Stimulated activated CD8-positive, alpha-beta memory T cell treated with anti-CD3 and anti-CD28 coated beads, Interleukin-12 subunit alpha, Interleukin-12 subunit beta, amount 100 ng/mL, for 24 hours (primary cell): Measurements from ENCODE around the gene PEMT.
"Not testable (repeated sequence)": the region's sequence is repeated elsewhere in the genome, so short reads cannot be mapped to it uniquely, and the experiment has no call there.

Experiments
- DNase-seq: peaks from one replicate; pipeline ENCODE4 v3.0.0-alpha.2; 2020; ENCODE audit errors: extremely low read depth

Gene PEMT, protein sequence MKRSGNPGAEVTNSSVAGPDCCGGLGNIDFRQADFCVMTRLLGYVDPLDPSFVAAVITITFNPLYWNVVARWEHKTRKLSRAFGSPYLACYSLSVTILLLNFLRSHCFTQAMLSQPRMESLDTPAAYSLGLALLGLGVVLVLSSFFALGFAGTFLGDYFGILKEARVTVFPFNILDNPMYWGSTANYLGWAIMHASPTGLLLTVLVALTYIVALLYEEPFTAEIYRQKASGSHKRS

DNA sequence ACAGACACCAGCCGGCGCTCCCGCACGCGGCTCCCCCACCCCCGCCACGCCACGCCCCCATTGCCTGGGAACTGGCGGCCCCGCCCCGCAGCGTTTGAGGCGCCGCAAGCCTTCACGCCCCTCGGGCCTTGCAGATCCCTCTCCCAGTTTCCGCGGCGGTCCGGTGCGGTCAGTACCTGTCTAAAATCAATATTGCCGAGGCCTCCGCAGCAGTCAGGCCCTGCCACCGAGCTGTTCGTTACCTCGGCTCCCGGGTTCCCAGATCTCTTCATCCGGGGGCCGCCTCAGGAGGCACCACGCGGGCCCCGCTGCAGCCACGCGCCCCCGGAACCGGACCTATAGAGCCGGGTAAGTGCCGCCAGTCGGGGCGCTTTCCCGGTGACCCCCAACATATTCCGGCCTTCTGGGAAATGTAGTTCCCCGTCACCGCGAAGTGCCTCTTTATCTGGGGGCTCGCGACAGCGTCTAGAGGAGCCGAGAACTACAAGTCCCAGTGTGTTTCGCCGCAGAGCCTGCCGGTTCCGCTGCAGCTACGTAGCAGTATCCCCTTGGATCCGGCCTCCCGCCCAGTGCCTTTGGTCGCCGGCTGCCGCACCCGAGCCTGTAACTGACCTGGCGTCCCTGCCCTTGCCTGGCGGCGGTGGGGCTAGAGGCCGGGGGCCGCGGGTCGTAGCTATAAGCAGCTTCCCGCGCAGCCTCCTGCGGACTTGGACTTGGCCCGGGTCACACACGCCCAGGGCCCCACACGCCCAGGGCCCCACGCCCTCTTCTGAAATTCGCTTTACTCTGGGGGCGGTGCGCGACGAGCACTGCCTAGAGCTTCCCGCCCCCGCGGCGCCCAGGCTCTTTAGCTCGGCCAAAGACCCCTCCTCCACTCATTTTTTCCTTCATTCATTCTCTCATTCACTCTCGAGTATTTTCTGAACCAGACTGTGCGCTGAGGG, at the start of gene PEMT:
TSS of gene PEMT (minus strand) at position 354 of the 944 bp plus-strand sequence. CDS start at position 272, 82 bp downstream.
- peak; percentile 80 for DNase-seq

GRCh38 chr17:17639661-17640270, 48.3 kb upstream of the PEMT start:
- DNase-seq: not testable (repeated sequence)

DNA sequence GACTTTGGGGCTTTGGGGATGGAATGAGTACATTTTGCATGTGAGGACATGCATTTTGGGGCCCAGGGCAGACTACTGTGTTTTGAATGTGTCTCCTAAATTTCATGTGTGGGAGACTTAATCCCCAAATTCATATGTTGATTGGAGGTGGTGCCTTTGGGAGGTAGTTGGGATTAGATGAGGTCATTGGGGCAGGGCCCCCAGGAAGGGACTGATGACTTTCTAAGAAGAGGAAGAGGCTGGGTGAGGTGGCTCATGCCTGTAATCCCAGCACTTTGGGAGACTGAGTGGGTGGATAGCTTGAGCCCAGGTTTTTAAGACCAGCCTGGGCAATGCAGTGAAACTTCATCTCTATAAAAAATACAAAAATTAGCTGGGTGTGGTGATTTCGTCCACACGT, 47.0 kb upstream of the PEMT start:
- no peak for DNase-seq

- no peak for DNase-seq
Observed at GRCh38 chr17:17636272-17636885, 44.9 kb upstream of the PEMT start.

- not testable (repeated sequence) for DNase-seq
Observed at GRCh38 chr17:17635537-17636271, 44.2 kb upstream of the PEMT start.

- no peak for DNase-seq
Observed at GRCh38 chr17:17635126-17635525, 43.6 kb upstream of the PEMT start.

GRCh38 chr17:17633310-17633709, 41.8 kb upstream of the PEMT start:
- DNase-seq: no peak

- not testable (repeated sequence) for DNase-seq
Observed at GRCh38 chr17:17632690-17633089, 41.2 kb upstream of the PEMT start.

DNA sequence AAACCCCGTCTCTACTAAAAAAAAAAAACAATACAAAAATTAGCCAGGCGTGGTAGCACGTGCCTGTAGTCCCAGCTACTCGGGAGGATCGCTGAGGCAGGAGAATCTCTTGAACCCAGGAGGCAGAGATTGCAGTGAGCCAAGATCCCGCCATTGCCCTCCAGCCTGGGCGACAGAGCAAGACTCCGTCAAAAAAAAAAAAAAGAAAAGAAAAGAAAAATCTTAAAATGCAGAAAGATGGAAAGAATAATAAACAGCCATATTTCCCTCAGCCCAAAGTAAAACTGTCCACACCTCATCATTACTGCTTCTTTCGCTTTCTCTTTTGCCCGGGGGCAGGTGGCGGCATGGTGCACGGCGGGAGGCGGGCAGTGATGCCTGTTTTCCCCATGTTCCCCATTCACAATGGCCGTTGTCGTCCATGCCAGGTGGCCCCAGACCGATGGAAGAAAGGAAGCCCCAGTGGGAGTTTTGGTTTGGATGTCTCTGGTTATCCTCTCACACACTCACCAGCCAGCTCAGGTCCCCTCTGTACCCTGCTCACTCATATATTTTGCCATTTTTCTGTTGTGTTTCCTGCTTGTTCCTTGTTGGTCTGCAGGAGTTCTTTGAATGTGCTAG, 37.0 kb upstream of the PEMT start:
- no peak for DNase-seq

DNA sequence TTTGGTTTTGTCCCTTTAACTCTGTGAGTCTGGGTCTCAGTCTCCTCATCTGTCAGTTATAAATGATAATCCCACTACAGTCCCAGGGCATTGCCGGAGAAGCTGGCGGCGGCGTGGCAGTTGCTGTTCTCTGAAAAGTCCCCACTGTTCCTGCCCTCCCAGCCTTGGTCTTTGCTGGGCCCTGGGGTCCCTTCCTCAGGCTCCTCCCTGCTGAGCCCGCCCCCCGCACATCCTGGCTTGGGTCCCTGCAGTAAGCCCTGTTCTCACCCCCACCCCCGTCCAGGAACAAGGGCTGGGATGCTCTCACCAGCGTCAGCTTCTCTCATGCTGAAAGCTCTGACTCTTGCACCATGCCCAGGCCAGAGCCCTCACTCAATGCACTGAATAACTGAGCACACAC, 35.3 kb upstream of the PEMT start:
- no peak for DNase-seq

- no peak for DNase-seq
Observed at GRCh38 chr17:17626151-17626805, 34.8 kb upstream of the PEMT start.

- DNase-seq: no peak
Observed at GRCh38 chr17:17624741-17625140, 33.2 kb upstream of the PEMT start.

- no peak for DNase-seq
Observed at GRCh38 chr17:17623904-17624303, 32.4 kb upstream of the PEMT start.

DNA sequence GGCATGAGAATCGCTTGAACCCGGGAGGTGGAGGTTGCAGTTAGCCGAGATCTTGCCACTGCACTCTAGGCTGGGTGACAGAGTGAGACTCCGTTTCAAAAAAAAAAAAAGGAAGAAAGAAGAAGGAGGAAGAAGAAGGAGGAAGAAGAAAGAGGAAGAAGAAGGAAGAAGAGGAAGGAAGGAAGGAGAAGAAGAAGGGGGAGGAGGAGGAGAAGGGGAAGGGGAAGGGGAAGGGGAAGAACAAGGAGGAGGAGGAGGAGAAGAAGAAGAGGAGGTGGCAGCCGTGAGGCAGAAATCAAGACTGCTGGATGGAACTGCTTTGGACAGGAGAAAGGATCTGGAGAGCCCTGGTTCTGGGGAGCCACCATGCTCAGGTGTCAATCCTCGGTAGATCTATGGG, 29.7 kb upstream of the PEMT start:
- no peak for DNase-seq

GRCh38 chr17:17613708-17614114, 22.2 kb upstream of the PEMT start:
- no peak for DNase-seq

DNA sequence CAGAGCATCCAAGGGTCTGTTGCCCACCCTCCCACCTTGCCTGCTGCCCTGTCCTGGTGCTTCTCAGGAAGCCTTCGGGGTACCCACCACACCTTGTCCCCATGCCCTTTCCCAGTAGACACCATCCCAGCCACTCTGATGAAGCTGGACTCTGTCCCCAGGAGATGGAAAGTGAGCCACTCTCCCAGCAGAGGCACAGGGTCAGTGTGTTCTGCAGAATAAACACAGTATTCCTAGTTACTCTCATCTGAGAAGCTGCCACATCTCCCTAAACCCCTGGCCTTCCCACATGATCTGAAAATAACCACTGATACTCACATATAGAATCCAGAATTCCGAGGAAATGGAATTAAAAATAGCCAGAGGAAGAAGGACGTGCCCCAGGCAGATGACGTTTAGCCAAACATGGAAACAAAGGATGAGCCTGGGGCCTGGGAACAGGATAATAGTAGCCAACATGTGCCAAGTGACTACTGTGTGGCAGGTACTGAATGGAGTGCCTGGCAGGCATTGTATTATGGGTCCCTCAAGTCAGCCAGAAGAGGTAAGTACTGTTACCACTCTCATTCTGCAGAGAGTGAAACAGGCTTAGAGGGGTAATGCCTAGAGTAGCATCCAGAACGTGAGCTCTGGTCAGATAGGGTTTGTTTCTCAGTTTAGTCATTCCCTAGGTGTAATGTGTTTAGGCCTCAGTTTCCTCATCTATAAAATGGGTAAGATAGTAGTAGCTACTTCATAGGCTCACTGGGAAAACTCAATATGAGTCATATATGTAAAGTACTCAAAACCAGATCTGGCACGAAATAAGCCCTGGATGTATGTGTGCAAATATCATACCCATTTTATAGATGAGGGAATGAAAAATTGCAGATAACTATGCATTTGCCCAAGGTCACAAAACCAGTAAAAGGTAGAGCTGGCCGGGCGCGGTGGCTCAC, 20.8 kb upstream of the PEMT start:
- no peak for DNase-seq

DNA sequence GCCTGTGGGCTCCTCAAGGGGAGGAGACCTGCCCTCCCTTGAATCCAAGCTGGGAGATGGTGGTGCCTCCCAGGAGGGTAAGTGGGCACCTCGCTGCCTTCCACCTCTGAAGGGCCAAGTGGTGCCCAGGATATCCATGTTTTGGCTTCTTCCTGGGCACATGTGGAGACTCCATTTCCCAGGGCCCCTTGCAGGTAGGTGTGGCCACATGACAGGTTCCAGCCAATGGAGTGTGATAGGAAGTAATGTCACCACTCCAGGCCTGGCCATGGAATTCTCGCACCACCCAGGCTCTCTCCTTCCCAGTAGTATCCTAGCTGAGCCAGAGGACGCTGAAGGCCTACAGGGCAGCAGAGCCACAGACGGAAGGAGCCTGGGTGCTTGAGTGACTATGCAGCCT, 17.6 kb upstream of the PEMT start:
- DNase-seq: no peak

DNA sequence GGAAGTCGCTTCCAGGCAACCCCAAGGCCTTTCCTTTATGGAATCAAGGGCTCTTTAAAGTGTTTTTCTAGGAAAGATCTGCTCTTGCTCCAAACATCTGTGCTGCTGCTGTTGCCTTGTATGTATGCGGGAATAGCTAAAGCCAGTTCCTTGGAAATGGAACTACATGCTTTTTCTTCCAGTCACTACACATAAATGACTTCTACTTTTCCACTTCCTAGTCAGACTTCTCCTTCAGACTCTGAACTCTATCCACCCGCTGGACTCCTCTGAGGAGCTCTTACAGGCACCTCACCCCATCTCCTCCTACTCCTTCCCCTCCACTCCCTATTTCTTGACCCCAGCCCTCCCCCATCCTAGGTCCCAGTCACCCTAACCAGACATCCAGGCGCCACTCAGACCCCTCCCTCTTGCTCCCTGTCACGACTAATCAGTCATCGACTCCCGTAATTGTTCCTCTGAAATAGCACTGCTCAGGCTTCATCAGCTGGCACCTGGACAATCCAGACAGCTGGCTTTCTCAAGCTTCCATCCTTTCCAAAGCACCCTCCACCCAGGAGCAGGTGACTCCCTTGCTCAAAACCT, 15.0 kb upstream of the PEMT start:
- no peak for DNase-seq

GRCh38 chr17:17605729-17606088, 14.2 kb upstream of the PEMT start:
- DNase-seq: no peak
